NCI-H2029 treated with DMSO at 0.1 percent for 48 hours (cell line): ENCODE results near the gene KEL.

Experiments used
- DNase-seq: peaks from one replicate; lab custom pipeline; 2025; lab: John Stamatoyannopoulos, UW

Gene KEL

DNA sequence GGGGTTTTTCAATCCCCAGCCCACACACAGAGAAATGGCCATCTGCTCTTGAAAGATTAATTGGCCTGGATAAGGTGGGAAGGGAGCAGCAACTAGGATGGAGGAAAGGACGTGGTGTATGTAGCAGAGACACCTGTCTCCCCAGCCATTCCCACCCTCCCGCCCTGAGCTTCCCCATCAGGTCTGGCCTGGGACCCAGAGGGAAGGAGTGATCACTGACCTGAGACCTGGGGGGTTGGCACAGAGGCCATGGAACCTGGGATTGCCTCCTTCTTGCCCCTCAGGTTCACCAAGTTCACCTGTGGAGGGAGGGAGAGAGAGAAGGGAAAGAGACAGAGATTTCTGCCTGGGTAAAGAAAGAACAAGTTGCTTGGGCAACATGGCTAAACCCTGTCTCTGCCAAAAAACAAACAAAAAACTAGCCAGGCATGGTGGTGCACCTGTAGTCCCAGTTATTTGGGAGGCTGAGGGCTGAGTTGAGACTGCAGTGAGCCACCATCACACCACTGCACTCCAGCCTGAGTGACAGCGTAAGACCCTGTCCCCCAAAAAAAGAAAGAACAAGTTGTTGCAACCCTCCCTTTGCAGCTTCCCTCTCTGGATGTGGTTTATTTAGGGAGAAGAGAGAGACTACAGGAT is 65.3 kb downstream of the KEL start:
- no peak for DNase-seq

DNA sequence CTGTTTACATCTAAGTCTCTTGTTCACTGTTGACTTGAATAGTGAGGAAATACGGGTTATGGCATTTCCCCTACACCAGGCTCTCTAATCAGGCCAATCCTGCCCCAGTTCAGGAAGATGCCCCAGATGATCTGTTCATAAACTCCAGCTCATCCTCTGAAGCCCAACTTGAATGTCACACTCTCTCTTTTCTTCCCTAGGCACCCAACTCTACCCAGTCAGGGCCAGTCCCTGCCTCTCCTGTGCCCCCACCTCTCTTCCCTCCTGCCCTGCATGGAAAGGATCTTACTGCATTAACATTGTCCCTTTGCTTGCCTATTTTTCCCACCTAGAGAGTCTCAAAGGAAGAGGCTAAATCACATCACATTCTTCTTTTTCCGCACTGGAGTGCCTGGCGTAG is 66.0 kb downstream of the KEL start:
- DNase-seq = no peak

DNA sequence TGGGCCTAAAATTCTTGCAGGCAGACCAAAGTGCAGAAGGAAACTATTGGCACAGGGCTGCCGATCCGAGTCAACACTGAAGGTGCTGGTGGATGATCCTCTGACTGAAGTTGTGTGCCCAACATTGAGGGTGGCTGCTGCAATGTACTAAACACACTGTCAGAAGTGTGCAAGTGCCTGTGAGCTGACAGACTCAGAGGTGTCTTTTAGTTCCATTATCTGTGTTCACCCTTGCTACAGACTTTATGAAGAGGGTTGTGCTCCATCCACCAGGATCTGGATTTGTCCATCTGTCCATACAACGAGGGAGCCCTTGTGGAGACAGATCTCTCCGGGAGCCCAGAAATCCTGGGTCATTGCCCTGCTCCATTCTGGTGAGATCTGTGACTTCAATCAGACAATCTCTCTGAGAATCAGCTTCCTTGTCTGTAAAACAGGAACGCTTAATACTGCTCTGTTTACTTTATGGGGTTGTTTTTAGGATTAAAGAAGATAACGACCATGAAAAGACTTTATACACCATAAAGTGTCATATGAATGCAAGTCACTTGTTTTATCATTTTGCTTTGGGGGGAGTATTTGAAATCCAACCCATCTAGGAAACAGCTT is 67.1 kb downstream of the KEL start:
- no peak for DNase-seq

DNA sequence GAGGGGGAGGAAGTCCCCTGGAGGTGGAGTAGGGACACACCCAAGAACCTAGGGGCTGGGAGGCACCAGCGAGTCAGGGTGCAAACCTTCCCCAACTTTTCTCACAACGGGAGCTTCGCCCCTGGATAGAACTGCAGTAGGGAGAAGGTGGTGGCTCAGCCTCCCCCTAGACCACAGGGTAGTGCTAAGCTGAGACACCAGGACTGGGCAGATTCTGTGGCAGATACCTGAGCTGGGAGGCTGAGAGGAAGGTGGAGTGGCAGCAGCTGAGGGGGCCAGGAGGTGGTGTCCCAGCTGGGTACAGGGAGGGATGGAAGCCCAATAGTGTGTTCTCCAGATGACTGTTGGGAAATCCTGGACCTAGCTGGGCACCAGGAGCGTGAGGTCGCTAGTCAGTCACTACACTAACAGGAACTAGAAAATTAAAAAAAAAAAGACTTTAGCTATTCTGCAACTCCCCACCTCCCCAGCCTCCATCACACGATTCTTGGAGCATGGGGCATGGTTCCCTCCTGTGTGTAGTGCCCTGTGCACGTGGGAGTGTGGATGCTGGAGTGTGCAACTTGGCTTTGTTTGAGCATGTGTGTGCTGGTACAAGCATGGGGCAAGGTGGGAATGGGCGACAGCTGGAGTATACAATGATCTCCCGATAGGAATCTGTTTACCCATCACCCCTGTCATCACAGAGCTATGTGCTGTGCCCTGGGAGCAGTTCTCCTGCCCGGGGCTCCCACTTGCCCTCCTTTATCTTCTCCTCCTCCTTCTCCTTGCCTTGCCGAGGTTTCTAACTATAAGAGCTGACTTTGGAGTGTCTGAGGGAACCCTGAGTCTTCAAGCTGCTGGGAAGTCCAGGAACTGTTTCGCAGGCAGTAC is 67.8 kb downstream of the KEL start:
- no peak for DNase-seq

DNA sequence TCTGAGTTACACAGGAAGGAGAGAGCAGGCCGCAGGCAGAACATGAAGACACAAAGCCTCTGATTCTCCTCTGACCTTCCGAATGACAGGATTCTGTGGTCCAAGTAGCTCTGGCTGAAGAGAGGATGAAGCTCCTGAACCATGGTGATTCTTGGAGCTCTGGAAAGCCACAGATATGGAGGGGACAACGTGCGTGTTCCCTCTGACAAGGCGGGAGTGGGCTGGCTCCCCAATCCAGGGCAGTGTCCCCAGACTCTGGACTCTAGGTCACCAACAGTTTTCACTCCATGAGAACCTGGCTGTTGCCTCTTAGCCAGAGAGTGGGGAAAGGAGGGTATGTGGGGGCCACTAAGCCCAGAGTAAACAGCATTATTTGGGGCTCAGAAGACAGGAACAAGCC is 69.2 kb downstream of the KEL start:
- no peak for DNase-seq

DNA sequence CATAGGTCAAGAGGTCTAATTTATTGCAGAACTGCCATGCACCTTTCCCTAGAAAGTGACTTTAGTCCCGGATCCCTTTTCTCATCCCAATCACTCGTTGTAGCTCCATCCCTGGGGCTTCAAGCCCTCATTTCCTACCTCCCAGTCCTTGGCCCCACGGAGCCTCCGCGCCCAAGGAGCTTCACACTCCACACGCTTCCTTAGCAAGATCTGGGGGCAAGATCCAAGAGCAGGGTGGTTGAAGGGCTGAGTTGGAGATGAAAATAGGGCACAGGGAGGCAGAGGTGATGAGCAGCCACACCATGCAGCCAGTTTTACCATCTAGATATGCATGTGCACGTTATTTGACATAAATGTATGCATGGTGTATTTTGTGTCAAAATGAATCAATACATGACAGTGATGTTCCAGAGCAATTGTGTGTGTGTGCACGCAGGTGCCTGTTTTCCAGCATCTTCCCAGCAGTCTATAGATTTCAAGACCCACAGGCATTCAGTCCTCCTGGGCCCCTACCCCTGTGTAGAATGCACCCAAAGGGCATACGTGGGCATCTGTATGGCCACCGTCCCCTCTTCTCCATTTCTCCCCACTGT is 70.6 kb downstream of the KEL start:
- no peak for DNase-seq
